ENCODE measurements around the gene HIF3A. TPM values are rescaled to one million over a fixed set of nuclear protein-coding genes. Genes with fewer than 3 reads are reported as not detected.

HIF3A gene
- total and polyA plus RNA-seq, 9 of the 15 experiments (the other 6 are each of a cell fraction or from before 2014, with no cell fraction given): 0.29 TPM; not detected in 8

DNA sequence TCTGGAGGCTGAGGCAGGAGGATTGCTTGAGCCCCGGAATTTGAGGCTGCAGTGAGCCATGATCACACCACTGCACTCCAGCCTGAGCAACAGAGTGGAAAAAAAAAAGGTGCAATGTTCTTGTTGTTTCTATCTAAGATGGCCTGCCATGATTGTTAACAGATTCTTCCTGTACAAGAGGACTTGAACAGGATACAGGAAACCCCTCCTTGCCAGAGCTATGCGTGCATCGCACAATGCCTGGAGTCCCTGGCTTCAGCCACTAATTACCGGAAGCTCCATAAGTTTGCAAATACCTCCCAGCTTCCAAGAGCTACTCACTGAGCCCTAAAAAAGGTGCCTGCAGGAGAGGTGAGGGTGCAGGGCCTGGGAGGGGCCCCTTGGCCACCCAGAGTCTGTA is 13.1 kb upstream of the HIF3A start (continued):
- TF ChIP-seq, protein P1, sequence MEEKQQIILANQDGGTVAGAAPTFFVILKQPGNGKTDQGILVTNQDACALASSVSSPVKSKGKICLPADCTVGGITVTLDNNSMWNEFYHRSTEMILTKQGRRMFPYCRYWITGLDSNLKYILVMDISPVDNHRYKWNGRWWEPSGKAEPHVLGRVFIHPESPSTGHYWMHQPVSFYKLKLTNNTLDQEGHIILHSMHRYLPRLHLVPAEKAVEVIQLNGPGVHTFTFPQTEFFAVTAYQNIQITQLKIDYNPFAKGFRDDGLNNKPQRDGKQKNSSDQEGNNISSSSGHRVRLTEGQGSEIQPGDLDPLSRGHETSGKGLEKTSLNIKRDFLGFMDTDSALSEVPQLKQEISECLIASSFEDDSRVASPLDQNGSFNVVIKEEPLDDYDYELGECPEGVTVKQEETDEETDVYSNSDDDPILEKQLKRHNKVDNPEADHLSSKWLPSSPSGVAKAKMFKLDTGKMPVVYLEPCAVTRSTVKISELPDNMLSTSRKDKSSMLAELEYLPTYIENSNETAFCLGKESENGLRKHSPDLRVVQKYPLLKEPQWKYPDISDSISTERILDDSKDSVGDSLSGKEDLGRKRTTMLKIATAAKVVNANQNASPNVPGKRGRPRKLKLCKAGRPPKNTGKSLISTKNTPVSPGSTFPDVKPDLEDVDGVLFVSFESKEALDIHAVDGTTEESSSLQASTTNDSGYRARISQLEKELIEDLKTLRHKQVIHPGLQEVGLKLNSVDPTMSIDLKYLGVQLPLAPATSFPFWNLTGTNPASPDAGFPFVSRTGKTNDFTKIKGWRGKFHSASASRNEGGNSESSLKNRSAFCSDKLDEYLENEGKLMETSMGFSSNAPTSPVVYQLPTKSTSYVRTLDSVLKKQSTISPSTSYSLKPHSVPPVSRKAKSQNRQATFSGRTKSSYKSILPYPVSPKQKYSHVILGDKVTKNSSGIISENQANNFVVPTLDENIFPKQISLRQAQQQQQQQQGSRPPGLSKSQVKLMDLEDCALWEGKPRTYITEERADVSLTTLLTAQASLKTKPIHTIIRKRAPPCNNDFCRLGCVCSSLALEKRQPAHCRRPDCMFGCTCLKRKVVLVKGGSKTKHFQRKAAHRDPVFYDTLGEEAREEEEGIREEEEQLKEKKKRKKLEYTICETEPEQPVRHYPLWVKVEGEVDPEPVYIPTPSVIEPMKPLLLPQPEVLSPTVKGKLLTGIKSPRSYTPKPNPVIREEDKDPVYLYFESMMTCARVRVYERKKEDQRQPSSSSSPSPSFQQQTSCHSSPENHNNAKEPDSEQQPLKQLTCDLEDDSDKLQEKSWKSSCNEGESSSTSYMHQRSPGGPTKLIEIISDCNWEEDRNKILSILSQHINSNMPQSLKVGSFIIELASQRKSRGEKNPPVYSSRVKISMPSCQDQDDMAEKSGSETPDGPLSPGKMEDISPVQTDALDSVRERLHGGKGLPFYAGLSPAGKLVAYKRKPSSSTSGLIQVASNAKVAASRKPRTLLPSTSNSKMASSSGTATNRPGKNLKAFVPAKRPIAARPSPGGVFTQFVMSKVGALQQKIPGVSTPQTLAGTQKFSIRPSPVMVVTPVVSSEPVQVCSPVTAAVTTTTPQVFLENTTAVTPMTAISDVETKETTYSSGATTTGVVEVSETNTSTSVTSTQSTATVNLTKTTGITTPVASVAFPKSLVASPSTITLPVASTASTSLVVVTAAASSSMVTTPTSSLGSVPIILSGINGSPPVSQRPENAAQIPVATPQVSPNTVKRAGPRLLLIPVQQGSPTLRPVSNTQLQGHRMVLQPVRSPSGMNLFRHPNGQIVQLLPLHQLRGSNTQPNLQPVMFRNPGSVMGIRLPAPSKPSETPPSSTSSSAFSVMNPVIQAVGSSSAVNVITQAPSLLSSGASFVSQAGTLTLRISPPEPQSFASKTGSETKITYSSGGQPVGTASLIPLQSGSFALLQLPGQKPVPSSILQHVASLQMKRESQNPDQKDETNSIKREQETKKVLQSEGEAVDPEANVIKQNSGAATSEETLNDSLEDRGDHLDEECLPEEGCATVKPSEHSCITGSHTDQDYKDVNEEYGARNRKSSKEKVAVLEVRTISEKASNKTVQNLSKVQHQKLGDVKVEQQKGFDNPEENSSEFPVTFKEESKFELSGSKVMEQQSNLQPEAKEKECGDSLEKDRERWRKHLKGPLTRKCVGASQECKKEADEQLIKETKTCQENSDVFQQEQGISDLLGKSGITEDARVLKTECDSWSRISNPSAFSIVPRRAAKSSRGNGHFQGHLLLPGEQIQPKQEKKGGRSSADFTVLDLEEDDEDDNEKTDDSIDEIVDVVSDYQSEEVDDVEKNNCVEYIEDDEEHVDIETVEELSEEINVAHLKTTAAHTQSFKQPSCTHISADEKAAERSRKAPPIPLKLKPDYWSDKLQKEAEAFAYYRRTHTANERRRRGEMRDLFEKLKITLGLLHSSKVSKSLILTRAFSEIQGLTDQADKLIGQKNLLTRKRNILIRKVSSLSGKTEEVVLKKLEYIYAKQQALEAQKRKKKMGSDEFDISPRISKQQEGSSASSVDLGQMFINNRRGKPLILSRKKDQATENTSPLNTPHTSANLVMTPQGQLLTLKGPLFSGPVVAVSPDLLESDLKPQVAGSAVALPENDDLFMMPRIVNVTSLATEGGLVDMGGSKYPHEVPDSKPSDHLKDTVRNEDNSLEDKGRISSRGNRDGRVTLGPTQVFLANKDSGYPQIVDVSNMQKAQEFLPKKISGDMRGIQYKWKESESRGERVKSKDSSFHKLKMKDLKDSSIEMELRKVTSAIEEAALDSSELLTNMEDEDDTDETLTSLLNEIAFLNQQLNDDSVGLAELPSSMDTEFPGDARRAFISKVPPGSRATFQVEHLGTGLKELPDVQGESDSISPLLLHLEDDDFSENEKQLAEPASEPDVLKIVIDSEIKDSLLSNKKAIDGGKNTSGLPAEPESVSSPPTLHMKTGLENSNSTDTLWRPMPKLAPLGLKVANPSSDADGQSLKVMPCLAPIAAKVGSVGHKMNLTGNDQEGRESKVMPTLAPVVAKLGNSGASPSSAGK (IDR thresholded peaks at IDR 0.05): no peak
